ENCODE results near the gene SLC50A1.

SLC50A1 gene

GRCh38 chr1:155124503-155125463 lies 10.9 kb upstream of the SLC50A1 start:
- TF ChIP-seq EZH2phosphoT487 (conservative IDR thresholded peaks at IDR 0.05; ENCODE audit: low read length) (no peak), CTCF (IDR thresholded peaks at IDR 0.05; ENCODE audit: insufficient read depth, low read length, poor library complexity, severe bottlenecking) (no peak)
- no peak overlapping the region for H3K27ac ChIP-seq (ENCODE audit: low read depth, low read length)
- H3K4me2 ChIP-seq (ENCODE audit: low read depth, low read length, poor library complexity, severe bottlenecking) = no peak overlapping the region

GRCh38 chr1:155125511-155125945 lies 10.1 kb upstream of the SLC50A1 start:
- Histone ChIP-seq H3K9me2 (replicated peaks; ENCODE audit: insufficient read depth, low read length) (no peaks in the 10 kb centered on the region), H3K27me3 (ENCODE audit: low read length) (no peaks in the 10 kb centered on the region), H3K79me2 (ENCODE audit: insufficient read depth, low read length) (no peaks in the 10 kb centered on the region), H3K36me3 (ENCODE audit: low read length) (no peaks in the 10 kb centered on the region), H4K20me1 (ENCODE audit: low read depth, low read length) (no peaks in the 10 kb centered on the region), H3K4me2 (ENCODE audit: low read depth, low read length, poor library complexity, severe bottlenecking) (no peak overlapping the region), H3K9ac (ENCODE audit: low read length) (no peak overlapping the region), H3K9me3 (ENCODE audit: insufficient read depth, low read length) (no peaks in the 10 kb centered on the region), H3K27ac (ENCODE audit: low read depth, low read length) (no peak overlapping the region), H3K4me3 (ENCODE audit: insufficient read depth, low read length, poor library complexity, severe bottlenecking) (no peak overlapping the region), H3F3A (ENCODE audit: insufficient read depth) (no peaks in the 10 kb centered on the region), H2AFZ (ENCODE audit: low read depth, low read length, severe bottlenecking) (no peak overlapping the region)
- no peak for TF ChIP-seq CTCF (IDR thresholded peaks at IDR 0.05; ENCODE audit: insufficient read depth, low read length, poor library complexity, severe bottlenecking)

More at GRCh38 chr1:155124503-155125463, 10.9 kb upstream of the SLC50A1 start:
- Histone ChIP-seq H3K36me3 (ENCODE audit: low read length) (no peaks in the 10 kb centered on the region), H3K27me3 (ENCODE audit: low read length) (no peaks in the 10 kb centered on the region), H3K79me2 (ENCODE audit: insufficient read depth, low read length) (no peaks in the 10 kb centered on the region), H4K20me1 (ENCODE audit: low read depth, low read length) (no peaks in the 10 kb centered on the region), H3K9me3 (ENCODE audit: insufficient read depth, low read length) (no peaks in the 10 kb centered on the region), H2AFZ (ENCODE audit: low read depth, low read length, severe bottlenecking) (no peak overlapping the region), H3K9ac (ENCODE audit: low read length) (no peak overlapping the region), H3F3A (ENCODE audit: insufficient read depth) (no peaks in the 10 kb centered on the region), H3K4me3 (ENCODE audit: insufficient read depth, low read length, poor library complexity, severe bottlenecking) (no peak overlapping the region), H3K9me2 (replicated peaks; ENCODE audit: insufficient read depth, low read length) (no peaks in the 10 kb centered on the region)

- TF ChIP-seq CTCF (IDR thresholded peaks at IDR 0.05; ENCODE audit: insufficient read depth, low read length, poor library complexity, severe bottlenecking) (no peak), EZH2phosphoT487 (conservative IDR thresholded peaks at IDR 0.05; ENCODE audit: low read length) (no peak)
These were observed 9.6 kb upstream of the SLC50A1 start for GRCh38 chr1:155125946-155126555.

More at GRCh38 chr1:155125946-155126555, 9.6 kb upstream of the SLC50A1 start:
- Histone ChIP-seq H3K27me3 (ENCODE audit: low read length) (no peaks in the 10 kb centered on the region), H3K9me2 (replicated peaks; ENCODE audit: insufficient read depth, low read length) (no peaks in the 10 kb centered on the region), H3K4me2 (ENCODE audit: low read depth, low read length, poor library complexity, severe bottlenecking) (no peak overlapping the region), H3F3A (ENCODE audit: insufficient read depth) (no peaks in the 10 kb centered on the region), H3K4me3 (ENCODE audit: insufficient read depth, low read length, poor library complexity, severe bottlenecking) (no peak overlapping the region), H3K36me3 (ENCODE audit: low read length) (no peaks in the 10 kb centered on the region), H3K79me2 (ENCODE audit: insufficient read depth, low read length) (no peaks in the 10 kb centered on the region), H4K20me1 (ENCODE audit: low read depth, low read length) (no peaks in the 10 kb centered on the region), H3K27ac (ENCODE audit: low read depth, low read length) (no peak overlapping the region), H3K9ac (ENCODE audit: low read length) (no peak overlapping the region), H2AFZ (ENCODE audit: low read depth, low read length, severe bottlenecking) (no peak overlapping the region), H3K9me3 (ENCODE audit: insufficient read depth, low read length) (no peaks in the 10 kb centered on the region)
